Measurements from ENCODE around the gene CACNB2.
"Not testable (repeated sequence)": the region's sequence is repeated elsewhere in the genome, so short reads cannot be mapped to it uniquely, and the experiment has no call there.

Gene CACNB2

DNA sequence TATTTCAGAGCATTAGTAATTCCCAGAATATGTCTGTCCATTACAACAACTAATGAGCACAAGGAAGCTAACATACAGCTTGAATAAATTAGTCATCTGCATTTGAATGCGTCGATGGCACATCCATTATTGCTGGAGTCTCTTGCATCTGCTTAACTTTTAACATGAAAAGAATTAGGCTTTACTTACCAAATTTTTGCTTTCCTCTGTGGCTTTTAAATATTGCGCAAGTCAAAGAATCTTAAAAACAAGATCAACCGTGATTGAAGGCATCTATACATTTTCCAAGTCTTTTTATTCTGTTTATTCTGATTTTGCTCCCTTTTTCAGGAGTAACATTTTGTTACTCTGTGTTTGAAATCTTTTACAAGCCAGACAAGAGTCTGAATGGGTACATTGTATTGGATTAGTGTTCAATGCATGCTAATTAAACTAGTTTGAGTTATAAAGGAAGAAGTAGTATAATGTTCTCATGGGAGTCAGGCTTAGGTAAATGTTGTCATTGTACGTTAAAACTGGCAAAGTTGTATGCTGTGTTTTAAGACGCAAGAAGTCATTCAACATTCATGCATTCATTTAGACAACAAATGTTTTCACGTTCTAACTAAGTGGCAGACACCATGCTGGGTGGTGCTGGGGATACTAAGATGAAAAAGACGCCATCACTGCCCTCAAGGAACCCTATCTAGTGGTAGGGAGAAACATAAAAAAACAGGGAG lies 4.0 kb upstream of the CACNB2 start:
- Mint-ChIP-seq H3K9me3 (no peaks in the 10 kb centered on the region), H3K4me1 (no peaks in the 10 kb centered on the region), H3K27me3 (peaks cover 19% of the 10 kb centered on the region), H3K27ac (no peak overlapping the region), H3K4me3 (no peak overlapping the region)
- DNase-seq: no peak
- no peak for ATAC-seq

DNA sequence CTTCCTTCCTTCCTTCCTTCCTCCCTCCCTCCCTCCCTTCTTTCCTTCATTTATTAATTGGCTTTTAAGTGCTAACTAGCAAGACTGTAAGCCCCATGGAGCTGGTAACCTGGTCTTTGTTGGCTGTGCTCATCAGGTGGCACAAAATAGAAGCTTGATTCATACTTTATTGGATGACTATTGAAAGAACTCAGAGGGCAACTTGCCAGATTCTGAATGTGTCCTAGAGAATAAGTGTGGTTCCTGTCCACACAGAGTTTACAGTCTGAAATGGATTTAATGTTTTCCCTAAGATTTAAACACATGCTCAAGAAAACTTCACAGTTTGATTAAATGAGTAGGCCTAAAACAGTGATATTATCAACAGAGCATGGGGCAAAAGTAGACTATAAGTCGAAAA lies 3.1 kb upstream of the CACNB2 start:
- Mint-ChIP-seq H3K27me3 (peaks cover 27% of the 10 kb centered on the region), H3K27ac (no peak overlapping the region), H3K4me1 (no peaks in the 10 kb centered on the region), H3K4me3 (no peak overlapping the region), H3K9me3 (no peaks in the 10 kb centered on the region)
- ATAC-seq (no peak), DNase-seq (no peak)

DNA sequence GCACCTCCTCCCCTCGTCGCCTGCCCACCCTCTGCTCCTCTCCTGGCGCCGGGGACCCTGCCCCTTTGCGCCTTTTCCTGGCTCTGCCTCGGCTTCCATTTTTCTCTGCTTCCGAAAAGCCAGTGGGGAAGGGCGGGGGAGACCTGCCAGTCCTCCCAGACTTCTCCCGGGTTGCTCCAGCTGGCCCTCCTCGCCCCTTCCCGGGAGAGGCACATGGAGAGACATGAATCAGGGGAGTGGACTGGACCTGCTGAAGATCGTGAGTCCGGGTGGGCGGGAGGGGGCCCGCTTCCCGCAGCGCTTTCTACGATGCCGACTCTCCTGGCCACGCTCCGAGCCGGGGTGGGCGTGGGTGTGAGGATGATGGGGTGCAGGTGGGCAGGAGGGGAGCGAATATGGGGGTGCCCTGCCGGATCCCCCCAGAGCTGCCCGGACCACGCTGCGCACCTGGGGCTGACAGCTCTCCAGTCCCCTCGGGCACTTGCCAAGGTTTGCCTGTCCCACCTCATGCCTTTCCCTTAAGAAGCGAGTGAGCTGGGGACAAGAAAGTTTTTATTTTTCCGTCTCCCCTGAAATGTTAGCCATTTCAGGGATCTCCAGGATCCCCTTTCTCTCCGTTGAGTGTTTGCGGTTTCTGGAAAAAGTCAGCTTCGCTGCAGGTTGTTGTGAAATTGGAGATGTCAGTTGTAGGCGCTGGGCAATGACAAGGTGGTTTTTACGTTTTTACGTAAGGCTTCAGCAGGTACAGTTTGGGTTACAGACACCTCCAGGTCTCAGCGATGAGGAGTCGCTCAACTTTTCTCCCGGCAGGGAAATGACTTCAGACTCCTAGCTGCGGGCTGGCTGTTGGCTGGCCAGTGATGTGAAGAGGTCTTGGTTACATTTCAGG lies 977 bp downstream of the CACNB2 start:
- Mint-ChIP-seq H3K9me3 (no peaks in the 10 kb centered on the region), H3K27ac (no peak overlapping the region), H3K27me3 (peaks cover 36% of the 10 kb centered on the region), H3K4me3 (peak overlapping the region; percentile 29 to 49), H3K4me1 (no peaks in the 10 kb centered on the region)
- no peak for ATAC-seq
- no peak for DNase-seq

DNA sequence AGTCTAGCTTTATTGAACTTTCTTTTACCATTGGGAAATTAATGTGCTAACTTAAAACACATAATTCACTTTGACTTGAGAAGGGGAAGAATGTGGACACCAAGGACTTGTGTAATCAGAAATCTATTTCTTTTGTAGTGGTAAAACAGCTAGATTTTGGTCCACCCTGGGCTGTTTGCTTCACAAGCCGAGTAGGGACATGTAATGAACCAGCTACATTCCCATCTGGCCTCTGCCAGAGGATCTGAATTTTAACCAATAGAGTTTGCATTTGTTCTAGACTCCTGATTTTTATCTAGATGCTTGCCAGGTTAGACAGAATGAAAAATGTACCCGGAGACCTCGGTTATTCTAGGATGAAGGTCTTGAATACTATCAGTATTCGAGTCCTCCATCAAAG lies 1.9 kb downstream of the CACNB2 start:
- DNase-seq (no peak), ATAC-seq (no peak)
- no peak overlapping the region for H3K27ac Mint-ChIP-seq
- H3K4me1 Mint-ChIP-seq: no peaks in the 10 kb centered on the region
- H3K9me3 Mint-ChIP-seq: no peaks in the 10 kb centered on the region
- no peak overlapping the region for H3K4me3 Mint-ChIP-seq
- H3K27me3 Mint-ChIP-seq: peaks cover 36% of the 10 kb centered on the region

DNA sequence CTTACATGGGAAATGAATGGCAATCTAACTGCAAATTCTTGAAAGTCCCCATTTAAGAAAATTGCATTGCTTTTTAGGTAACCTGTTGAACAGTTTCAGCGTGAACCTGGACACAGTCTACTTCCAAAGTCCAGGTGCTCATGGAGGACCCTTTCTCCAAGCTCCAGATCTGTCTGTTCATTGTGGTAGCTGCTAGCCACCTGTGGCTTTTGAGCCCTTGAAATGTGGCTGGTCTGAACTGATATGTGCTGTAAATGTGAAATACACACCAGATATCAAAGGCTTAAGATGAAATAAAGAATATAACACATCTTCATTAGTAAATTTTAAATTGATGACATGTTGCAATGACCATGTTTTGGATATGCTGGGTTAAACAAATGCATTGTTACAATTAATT lies 4.2 kb downstream of the CACNB2 start:
- DNase-seq (no peak), ATAC-seq (no peak)
- Mint-ChIP-seq H3K4me1 (no peaks in the 10 kb centered on the region), H3K27ac (no peak overlapping the region), H3K9me3 (no peaks in the 10 kb centered on the region), H3K27me3 (peaks cover 32% of the 10 kb centered on the region), H3K4me3 (no peak overlapping the region)

DNA sequence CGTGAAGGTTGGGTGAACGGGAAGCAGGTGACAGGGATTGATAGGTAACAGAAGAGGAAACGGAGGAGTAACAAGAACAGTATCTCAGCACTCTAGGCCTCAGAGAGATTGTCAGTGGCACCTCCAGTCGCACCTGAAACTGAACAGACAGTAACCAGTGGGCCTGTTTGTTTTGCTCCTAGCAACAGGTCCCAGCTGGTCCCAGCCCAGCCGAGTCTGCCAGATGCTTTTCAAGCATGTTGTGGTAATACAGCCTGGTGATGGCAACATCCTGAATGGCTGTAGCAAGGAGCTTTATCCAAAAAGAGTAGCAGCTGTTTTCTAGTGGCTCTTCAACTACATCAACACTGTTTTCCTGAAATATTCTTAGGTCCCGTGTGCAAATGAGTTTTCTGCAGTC lies 4.7 kb downstream of the CACNB2 start:
- Mint-ChIP-seq H3K4me1 (no peaks in the 10 kb centered on the region), H3K4me3 (no peak overlapping the region), H3K27ac (no peak overlapping the region), H3K27me3 (peaks cover 27% of the 10 kb centered on the region), H3K9me3 (no peaks in the 10 kb centered on the region)
- no peak for DNase-seq
- ATAC-seq: no peak

DNA sequence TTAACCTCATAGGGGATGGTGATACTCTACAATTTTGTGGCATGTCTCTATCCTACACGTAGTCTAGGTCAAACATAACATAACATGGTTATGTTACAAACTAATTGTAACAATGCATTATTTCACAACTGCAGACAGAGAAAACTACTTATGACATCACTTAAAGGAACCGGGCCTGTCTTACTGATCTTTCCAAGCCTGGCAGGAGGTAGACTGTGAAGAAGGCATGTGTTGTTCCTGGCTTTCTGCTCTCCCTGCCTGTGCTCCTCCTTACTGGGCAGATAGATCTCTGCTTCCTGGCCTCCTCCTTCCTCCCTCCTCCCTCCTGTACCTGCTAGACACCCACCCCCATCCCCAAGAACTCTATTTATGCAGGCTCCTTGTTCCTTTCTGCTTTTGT lies 5.4 kb downstream of the CACNB2 start:
- DNase-seq (no peak), ATAC-seq (no peak)
- Mint-ChIP-seq H3K4me1 (no peaks in the 10 kb centered on the region), H3K27me3 (peaks cover 23% of the 10 kb centered on the region), H3K27ac (no peak overlapping the region), H3K4me3 (no peak overlapping the region), H3K9me3 (no peaks in the 10 kb centered on the region)

DNA sequence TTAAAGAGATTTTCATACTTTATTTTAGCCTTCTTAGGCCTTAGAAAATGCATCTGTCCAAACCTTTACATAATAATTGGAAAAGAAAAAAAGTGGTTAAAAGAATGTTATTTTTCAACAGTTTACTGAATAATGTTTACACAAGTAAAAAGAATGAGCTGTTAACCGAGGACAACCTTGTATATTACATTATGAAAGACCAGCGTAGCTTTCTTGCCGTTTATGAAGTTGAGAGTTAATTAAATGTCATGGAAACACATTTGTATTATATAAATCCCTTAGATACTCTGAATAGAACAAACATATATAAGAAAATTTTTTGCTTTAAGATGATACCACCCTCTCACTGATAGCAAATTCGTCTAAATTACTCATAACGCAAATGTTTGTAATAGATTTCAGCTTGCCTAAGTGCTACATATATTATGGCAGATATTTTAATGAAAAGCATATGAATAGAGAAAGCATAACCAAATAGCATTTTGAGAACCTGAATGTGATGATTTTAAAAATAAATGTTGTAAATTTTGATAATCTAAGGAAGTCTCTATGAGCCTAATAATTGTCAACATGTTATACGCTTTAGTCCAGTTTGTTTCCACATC lies 9.1 kb downstream of the CACNB2 start:
- no peaks in the 10 kb centered on the region for H3K9me3 Mint-ChIP-seq
- DNase-seq: no peak
- H3K27ac Mint-ChIP-seq: no peak overlapping the region
- H3K4me1 Mint-ChIP-seq: no peaks in the 10 kb centered on the region
- H3K27me3 Mint-ChIP-seq: no peaks in the 10 kb centered on the region
- no peak for ATAC-seq
- no peak overlapping the region for H3K4me3 Mint-ChIP-seq

DNA sequence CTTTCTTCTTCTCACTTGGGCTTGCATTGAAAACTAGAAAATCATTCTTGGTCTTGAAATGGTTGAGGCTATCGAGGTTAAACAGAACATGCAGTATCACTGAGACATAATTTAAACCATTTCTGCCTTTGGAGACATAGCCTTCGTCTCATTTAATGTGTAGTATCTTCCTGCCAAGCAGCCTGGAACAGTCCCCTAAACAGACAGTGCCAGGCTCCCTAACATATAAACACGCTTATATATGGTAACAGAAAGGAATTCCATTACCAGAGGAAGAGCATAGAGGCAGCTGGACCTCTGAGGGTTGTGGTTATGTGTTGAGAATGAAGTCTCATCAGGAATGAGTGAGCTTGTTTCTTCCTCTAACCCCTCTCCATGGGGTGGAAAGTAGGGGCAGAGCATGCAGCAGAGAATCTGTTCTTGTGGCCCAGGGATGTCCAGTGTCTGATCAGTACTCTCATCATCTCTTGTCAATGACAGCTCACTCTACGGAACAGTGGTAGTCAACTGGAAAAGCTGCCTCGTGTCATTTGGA lies 11.2 kb downstream of the CACNB2 start:
- ATAC-seq (no peak), DNase-seq (no peak)
- Mint-ChIP-seq H3K27ac (no peak overlapping the region), H3K9me3 (no peaks in the 10 kb centered on the region), H3K27me3 (no peaks in the 10 kb centered on the region), H3K4me1 (no peaks in the 10 kb centered on the region), H3K4me3 (no peak overlapping the region)

DNA sequence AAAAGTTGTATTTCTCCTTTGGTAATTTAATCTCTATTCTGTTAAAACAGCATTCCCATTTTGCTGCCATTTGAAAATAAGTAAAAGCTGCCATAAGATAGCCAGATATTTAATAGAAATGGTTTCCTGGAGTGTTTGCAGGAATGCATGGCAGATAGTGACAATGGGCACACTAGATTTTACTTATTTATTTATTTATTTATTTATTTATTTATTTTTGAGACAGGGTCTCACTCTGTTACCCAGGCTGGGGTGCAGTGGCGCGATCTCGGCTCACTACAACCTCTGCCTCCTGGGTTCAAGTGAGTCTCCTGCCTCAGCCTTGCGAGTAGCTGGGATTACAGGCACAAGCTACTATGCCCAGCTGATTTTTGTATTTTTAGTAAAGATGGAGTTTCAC lies 13.2 kb downstream of the CACNB2 start:
- H3K27ac Mint-ChIP-seq, DNase-seq, H3K4me1 Mint-ChIP-seq, ATAC-seq, H3K27me3 Mint-ChIP-seq, H3K4me3 Mint-ChIP-seq, H3K9me3 Mint-ChIP-seq: not testable (repeated sequence)

DNA sequence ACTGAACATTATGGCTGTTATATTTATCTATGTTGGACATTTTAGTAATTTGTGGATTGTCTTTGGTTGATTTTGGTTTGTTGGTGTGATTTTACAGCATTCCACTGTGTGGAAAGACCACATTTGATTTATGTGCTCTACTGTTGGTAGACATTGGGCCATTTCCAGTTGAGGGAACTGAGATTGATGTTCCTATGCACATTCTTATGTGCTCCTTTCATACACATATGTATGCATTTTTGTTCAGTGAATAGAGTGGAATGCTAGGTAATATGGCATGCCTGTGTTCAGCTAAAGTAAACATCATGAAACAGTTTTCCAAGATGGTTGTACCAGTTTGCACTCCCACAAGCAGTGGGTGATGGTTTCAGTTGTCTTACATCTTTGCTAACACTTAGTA lies 15.1 kb downstream of the CACNB2 start:
- DNase-seq (no peak), ATAC-seq (no peak)
- Mint-ChIP-seq H3K4me1 (no peaks in the 10 kb centered on the region), H3K27me3 (no peaks in the 10 kb centered on the region), H3K27ac (peak overlapping the region in 1 of 2 donors; percentile 25), H3K9me3 (no peaks in the 10 kb centered on the region), H3K4me3 (no peak overlapping the region)

DNA sequence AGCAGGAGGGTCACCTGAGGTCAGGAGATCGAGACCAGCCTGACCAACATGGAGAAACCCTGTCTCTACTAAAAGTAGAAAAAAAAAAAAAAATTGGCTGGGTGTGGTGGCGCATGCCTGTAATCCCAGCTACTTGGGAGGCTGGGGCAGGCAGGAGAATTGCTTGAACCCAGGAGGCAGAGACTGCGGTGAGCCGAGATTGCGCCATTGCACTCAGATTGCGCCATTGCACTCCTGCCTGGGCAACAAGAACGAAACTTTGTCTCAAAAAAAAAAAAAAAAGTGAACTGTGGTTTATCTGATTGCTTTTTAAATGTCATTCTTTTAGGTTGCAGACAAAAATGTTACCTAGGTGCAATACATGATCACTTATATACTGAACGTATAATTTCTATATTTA lies 16.6 kb downstream of the CACNB2 start:
- DNase-seq, H3K4me3 Mint-ChIP-seq, ATAC-seq, H3K27me3 Mint-ChIP-seq, H3K27ac Mint-ChIP-seq, H3K4me1 Mint-ChIP-seq, H3K9me3 Mint-ChIP-seq: not testable (repeated sequence)

DNA sequence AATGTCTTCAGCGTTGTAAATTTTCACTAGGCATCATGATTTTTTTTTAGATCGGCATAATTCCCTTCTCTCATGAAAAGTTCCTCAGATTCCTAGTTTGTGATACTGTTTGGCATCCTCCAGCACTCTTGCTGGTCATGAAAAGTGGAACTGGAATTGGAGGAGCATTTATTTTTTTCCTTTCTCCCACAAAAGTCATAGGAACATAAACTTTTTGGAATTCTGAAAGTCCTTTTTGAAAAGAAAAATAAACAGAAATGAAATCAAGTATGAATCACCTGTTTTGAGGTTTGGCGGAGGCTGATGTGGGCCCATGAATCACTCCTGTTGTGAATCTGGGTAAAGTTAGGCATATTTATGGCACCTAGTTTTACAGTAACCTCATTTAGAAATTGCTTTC lies 17.7 kb downstream of the CACNB2 start:
- Mint-ChIP-seq H3K27ac (no peak overlapping the region), H3K4me1 (no peaks in the 10 kb centered on the region), H3K9me3 (no peaks in the 10 kb centered on the region), H3K27me3 (no peaks in the 10 kb centered on the region), H3K4me3 (no peak overlapping the region)
- ATAC-seq: no peak
- DNase-seq: no peak

DNA sequence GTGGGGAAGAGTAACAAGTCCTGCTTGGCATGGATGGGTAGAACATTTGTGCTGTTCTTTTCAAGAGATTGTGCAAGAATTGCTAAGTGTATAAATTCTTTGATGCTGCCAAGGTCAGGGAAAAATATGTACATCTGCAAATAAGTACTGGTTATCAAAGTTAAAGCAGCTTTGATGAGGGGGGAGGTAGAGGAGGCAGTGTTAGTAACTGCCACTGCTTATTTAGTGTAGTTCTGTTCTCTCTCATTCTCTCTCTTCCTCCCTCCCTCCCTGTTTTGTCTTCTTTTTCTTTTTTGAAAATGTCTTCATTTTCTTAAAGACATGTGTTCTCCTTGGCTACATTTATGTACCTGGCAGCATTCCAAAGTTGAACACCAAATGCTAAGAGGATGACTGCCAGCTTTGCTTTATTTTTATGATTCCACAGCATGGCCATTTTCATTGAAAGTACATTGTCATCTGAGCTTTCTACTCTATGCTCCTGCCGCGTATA lies 18.6 kb downstream of the CACNB2 start:
- Mint-ChIP-seq H3K4me1 (no peaks in the 10 kb centered on the region), H3K4me3 (no peak overlapping the region), H3K27ac (no peak overlapping the region), H3K27me3 (no peaks in the 10 kb centered on the region), H3K9me3 (no peaks in the 10 kb centered on the region)
- DNase-seq: no peak
- no peak for ATAC-seq

DNA sequence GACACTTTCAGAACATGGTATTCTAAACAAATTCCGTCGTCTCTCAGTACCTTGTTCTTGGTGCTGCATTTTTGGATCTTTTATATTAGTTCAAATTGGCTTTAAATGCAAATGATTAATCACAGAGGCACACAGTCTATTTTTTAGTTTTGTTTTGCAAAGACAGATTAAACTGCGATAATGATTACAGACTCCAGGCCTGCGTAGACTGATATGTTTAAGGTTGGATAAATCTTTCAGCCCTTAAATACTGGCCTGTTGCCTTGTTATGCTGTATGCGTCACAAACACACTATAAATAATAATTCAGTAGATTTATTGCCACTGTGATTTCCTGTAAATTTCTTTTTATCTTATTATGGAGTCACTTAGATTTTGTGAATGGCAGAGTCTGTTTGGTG lies 19.3 kb downstream of the CACNB2 start:
- Mint-ChIP-seq H3K4me3 (no peak overlapping the region), H3K27ac (no peak overlapping the region), H3K4me1 (no peaks in the 10 kb centered on the region), H3K9me3 (no peaks in the 10 kb centered on the region), H3K27me3 (no peaks in the 10 kb centered on the region)
- ATAC-seq (no peak), DNase-seq (no peak)

Measured in stimulated activated naive CD8-positive, alpha-beta T cell treated with anti-CD3 and anti-CD28 coated beads, Interleukin-15, amount 100 ng/mL, for 72 hours (primary cell).